Breast epithelium (tissue), 3 donors: ENCODE data around the gene ARHGAP8.

ENCODE experiments used
- POLR2A ChIP-seq: fragments of 450-650 bp; IDR thresholded peaks from one replicate; pipeline ENCODE4 v1.6.1; 2016; ENCODE audit warnings: antibody characterized with exemption, mild to moderate bottlenecking, moderate library complexity
- POLR2AphosphoS5 ChIP-seq, 3 donors: sonication (generic); formaldehyde crosslinking; IDR thresholded peaks; one replicate each; pipeline ENCODE4 v1.6.1; 2017; ENCODE audit warnings: antibody characterized with exemption in 3 of 3
- TF ChIP-seq, protein P1 (sequence below), 3 donors: fragments of 450-650 bp; IDR thresholded peaks; one replicate each; pipeline ENCODE4 v1.5.1; 2016 to 2017; ENCODE audit warnings: antibody characterized with exemption in 3 of 3, mild to moderate bottlenecking in 3 of 3, moderate library complexity in 3 of 3

DNA sequence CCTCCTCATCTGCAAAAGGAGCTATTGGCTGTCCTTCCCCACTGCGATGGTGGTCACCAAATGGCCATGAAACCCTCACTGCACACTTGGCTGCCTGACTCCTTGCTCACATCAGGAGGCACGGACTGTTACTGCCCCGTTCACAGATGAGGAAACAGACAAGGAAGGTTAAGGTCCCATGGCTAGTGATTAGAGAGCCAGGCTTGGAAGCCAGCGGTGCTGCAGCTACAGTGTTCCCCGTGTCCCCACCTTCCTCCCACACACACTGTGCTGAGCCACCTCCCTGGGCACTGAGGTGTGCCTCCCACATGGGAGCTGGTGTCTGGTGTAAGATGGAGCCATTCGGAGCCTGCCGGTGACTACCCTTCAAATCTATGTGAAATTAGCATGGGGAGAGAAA, 2.6 kb downstream of the ARHGAP8 start:
- TF ChIP-seq, protein P1, sequence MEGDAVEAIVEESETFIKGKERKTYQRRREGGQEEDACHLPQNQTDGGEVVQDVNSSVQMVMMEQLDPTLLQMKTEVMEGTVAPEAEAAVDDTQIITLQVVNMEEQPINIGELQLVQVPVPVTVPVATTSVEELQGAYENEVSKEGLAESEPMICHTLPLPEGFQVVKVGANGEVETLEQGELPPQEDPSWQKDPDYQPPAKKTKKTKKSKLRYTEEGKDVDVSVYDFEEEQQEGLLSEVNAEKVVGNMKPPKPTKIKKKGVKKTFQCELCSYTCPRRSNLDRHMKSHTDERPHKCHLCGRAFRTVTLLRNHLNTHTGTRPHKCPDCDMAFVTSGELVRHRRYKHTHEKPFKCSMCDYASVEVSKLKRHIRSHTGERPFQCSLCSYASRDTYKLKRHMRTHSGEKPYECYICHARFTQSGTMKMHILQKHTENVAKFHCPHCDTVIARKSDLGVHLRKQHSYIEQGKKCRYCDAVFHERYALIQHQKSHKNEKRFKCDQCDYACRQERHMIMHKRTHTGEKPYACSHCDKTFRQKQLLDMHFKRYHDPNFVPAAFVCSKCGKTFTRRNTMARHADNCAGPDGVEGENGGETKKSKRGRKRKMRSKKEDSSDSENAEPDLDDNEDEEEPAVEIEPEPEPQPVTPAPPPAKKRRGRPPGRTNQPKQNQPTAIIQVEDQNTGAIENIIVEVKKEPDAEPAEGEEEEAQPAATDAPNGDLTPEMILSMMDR (IDR thresholded peaks at IDR 0.05): no peak
- TF ChIP-seq POLR2A (no peak), POLR2AphosphoS5 (IDR thresholded peaks at IDR 0.05) (no peak)
